ENCODE measurements around the gene RPL29.

Gene RPL29

DNA sequence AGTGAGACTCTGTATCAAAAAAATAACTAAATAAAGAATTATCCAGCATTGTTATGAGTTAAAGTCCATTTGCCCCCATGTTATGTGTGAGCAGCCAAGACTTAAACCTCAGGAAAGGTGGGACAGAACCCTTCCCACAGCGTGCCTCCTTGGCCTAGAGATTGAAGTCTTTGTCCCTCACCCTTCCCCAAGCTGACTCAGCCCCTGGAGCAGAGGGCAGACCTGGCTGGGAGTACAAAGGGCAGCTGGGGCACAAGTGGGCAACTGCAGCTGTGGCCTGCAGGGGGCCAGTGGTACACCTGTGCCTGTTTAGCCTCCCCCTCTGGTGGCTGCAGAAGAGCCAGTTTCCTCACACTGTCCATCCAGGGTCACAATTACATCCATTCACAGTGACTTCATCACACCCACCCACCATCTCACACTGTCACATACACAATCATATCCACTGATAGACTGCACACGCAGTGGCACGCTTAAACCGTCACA is 13.3 kb downstream of the RPL29 start:
- Histone ChIP-seq H3K18ac (ENCODE audit: low read length) (no peak overlapping the region), H3K4ac (ENCODE audit: low read depth, low read length) (no peak overlapping the region), H4K5ac (ENCODE audit: low read length) (no peak overlapping the region), H3K79me1 (ENCODE audit: low read length) (peaks cover 3% of the 10 kb centered on the region), H3K4me3 (ENCODE audit: low read length) (peak overlapping the region; percentile 59), H2BK15ac (replicated peaks; ENCODE audit: low read depth) (no peak overlapping the region), H4K8ac (ENCODE audit: low read depth, low read length) (no peak overlapping the region), H2BK120ac (ENCODE audit: low read depth, low read length) (no peak overlapping the region), H3K56ac (ENCODE audit: low read length) (peak overlapping the region; percentile 93), H3K27ac (ENCODE audit: low read depth, low read length) (peak overlapping the region; percentile 90), H3K4me2 (ENCODE audit: low read length) (peak overlapping the region; percentile 98), H3K27me3 (ENCODE audit: insufficient read depth, low read length, poor library complexity) (no peaks in the 10 kb centered on the region), H2BK5ac (ENCODE audit: low read length) (peak overlapping the region; percentile 27), H3K4me1 (ENCODE audit: control insufficient read depth, low read depth, low read length) (peaks cover 2% of the 10 kb centered on the region), H3K23ac (ENCODE audit: low read length) (peak overlapping the region; percentile 72), H3K79me2 (ENCODE audit: control insufficient read depth, insufficient read depth, low read length) (no peaks in the 10 kb centered on the region), H3K36me3 (ENCODE audit: control insufficient read depth, insufficient read depth, low read length) (no peaks in the 10 kb centered on the region), H3K9ac (ENCODE audit: low read length) (peak overlapping the region; percentile 85), H2AK5ac (ENCODE audit: low read length) (no peak overlapping the region)
- DNase-seq: peak; percentile 88
- WGBS (ENCODE audit: extremely low coverage, insufficient coverage, low lambda C conversion rate): no CpG with 5 or more reads among the region's 4 CpGs

- Histone ChIP-seq H2AK5ac (ENCODE audit: low read length) (no peak overlapping the region), H3K79me1 (ENCODE audit: low read length) (peaks cover 3% of the 10 kb centered on the region), H3K9ac (ENCODE audit: low read length) (no peak overlapping the region), H4K5ac (ENCODE audit: low read length) (no peak overlapping the region), H3K18ac (ENCODE audit: low read length) (no peak overlapping the region), H2BK15ac (replicated peaks; ENCODE audit: low read depth) (no peak overlapping the region), H3K36me3 (ENCODE audit: control insufficient read depth, insufficient read depth, low read length) (no peaks in the 10 kb centered on the region), H3K4me3 (ENCODE audit: low read length) (no peak overlapping the region), H3K4me1 (ENCODE audit: control insufficient read depth, low read depth, low read length) (peaks cover 7% of the 10 kb centered on the region), H4K8ac (ENCODE audit: low read depth, low read length) (no peak overlapping the region), H3K27ac (ENCODE audit: low read depth, low read length) (no peak overlapping the region), H3K23ac (ENCODE audit: low read length) (no peak overlapping the region), H3K4me2 (ENCODE audit: low read length) (no peak overlapping the region), H2BK5ac (ENCODE audit: low read length) (no peak overlapping the region), H3K79me2 (ENCODE audit: control insufficient read depth, insufficient read depth, low read length) (no peaks in the 10 kb centered on the region), H2BK120ac (ENCODE audit: low read depth, low read length) (no peak overlapping the region), H3K27me3 (ENCODE audit: insufficient read depth, low read length, poor library complexity) (peaks cover 2% of the 10 kb centered on the region), H3K4ac (ENCODE audit: low read depth, low read length) (no peak overlapping the region), H3K56ac (ENCODE audit: low read length) (no peak overlapping the region)
- no peak for DNase-seq
- no CpG with 5 or more reads among the region's 10 CpGs for WGBS (ENCODE audit: extremely low coverage, insufficient coverage, low lambda C conversion rate)
Observed at GRCh38 chr3:51980253-51980652, 15.4 kb downstream of the RPL29 start.

DNA sequence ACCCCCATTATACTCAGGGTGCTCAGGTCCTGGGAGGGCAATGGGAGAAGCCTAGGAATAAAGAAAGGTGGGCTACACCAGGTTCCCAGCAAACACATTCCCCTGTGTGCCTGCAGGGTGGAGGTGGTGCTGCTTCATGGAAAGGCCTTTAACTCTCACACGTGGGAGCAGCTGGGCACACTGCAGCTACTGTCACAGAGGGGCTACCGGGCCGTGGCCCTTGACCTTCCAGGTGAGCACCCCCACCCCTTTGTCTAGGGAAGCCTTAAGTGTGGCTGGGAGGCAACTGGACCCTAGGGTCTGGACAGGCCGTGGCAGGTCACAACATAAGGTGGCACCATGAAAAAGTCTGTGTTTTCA is 17.6 kb downstream of the RPL29 start:
- H3K4me2 ChIP-seq (ENCODE audit: low read length): no peak overlapping the region
- no peak overlapping the region for H3K27ac ChIP-seq (ENCODE audit: low read depth, low read length)
- peaks cover 7% of the 10 kb centered on the region for H3K4me1 ChIP-seq (ENCODE audit: control insufficient read depth, low read depth, low read length)
- H2BK120ac ChIP-seq (ENCODE audit: low read depth, low read length): no peak overlapping the region
- H2BK15ac ChIP-seq (replicated peaks; ENCODE audit: low read depth): no peak overlapping the region
- no peak for DNase-seq
- H3K79me2 ChIP-seq (ENCODE audit: control insufficient read depth, insufficient read depth, low read length): no peaks in the 10 kb centered on the region
- whole genome bisulfite sequencing (ENCODE audit: extremely low coverage, insufficient coverage, low lambda C conversion rate): no CpG with 5 or more reads among the region's 4 CpGs
- no peaks in the 10 kb centered on the region for H3K79me1 ChIP-seq (ENCODE audit: low read length)
- H4K8ac ChIP-seq (ENCODE audit: low read depth, low read length): no peak overlapping the region
- no peak overlapping the region for H3K23ac ChIP-seq (ENCODE audit: low read length)
- peaks cover 2% of the 10 kb centered on the region for H3K27me3 ChIP-seq (ENCODE audit: insufficient read depth, low read length, poor library complexity)
- H2BK5ac ChIP-seq (ENCODE audit: low read length): no peak overlapping the region
- no peak overlapping the region for H3K4me3 ChIP-seq (ENCODE audit: low read length)
- H4K5ac ChIP-seq (ENCODE audit: low read length): no peak overlapping the region
- no peak overlapping the region for H3K9ac ChIP-seq (ENCODE audit: low read length)
- H3K56ac ChIP-seq (ENCODE audit: low read length): no peak overlapping the region
- no peak overlapping the region for H3K18ac ChIP-seq (ENCODE audit: low read length)
- no peak overlapping the region for H2AK5ac ChIP-seq (ENCODE audit: low read length)
- no peaks in the 10 kb centered on the region for H3K36me3 ChIP-seq (ENCODE audit: control insufficient read depth, insufficient read depth, low read length)
- H3K4ac ChIP-seq (ENCODE audit: low read depth, low read length): no peak overlapping the region

DNA sequence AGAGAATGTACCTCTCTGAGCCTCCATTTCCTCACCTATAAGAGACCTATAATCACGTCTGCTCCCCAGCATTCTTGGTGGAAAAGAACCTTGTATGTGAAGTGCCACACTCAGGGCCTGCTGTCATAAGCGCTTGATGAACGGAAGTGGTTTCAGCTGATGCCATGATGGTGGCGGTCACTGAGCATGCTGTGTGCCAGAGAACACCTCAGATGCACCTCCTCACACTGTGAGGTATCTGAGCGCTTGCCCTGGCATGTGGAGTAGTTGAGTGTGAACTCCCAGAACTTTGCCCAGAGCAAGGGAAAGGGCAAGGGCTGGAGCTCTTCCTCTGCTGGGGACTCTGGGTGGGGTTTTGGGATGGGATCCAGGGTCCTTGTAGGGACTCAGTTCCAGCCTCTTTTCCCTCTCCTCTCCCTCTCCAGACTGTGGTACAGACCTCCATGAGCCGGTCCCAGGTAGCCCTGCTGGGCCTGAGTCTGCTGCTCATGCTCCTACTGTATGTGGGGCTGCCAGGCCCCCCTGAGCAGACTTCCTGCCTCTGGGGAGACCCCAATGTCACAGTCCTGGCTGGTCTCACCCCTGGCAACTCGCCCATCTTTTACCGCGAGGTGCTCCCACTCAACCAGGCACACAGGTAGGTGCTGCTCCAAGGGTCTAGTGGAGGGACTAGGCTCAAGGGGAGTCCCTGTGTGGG is 18.1 kb downstream of the RPL29 start:
- H3K27ac ChIP-seq (ENCODE audit: low read depth, low read length): no peak overlapping the region
- H4K5ac ChIP-seq (ENCODE audit: low read length): no peak overlapping the region
- H3K4me1 ChIP-seq (ENCODE audit: control insufficient read depth, low read depth, low read length): peaks cover 7% of the 10 kb centered on the region
- no peak overlapping the region for H3K9ac ChIP-seq (ENCODE audit: low read length)
- H3K18ac ChIP-seq (ENCODE audit: low read length): no peak overlapping the region
- no CpG with 5 or more reads among the region's 9 CpGs for WGBS (ENCODE audit: extremely low coverage, insufficient coverage, low lambda C conversion rate)
- no peak overlapping the region for H3K56ac ChIP-seq (ENCODE audit: low read length)
- H3K79me1 ChIP-seq (ENCODE audit: low read length): no peaks in the 10 kb centered on the region
- no peaks in the 10 kb centered on the region for H3K36me3 ChIP-seq (ENCODE audit: control insufficient read depth, insufficient read depth, low read length)
- no peak overlapping the region for H2BK5ac ChIP-seq (ENCODE audit: low read length)
- no peak overlapping the region for H3K23ac ChIP-seq (ENCODE audit: low read length)
- no peak overlapping the region for H3K4ac ChIP-seq (ENCODE audit: low read depth, low read length)
- H2BK120ac ChIP-seq (ENCODE audit: low read depth, low read length): no peak overlapping the region
- H3K79me2 ChIP-seq (ENCODE audit: control insufficient read depth, insufficient read depth, low read length): no peaks in the 10 kb centered on the region
- no peak overlapping the region for H3K4me3 ChIP-seq (ENCODE audit: low read length)
- no peak overlapping the region for H4K8ac ChIP-seq (ENCODE audit: low read depth, low read length)
- peaks cover 2% of the 10 kb centered on the region for H3K27me3 ChIP-seq (ENCODE audit: insufficient read depth, low read length, poor library complexity)
- H2AK5ac ChIP-seq (ENCODE audit: low read length): no peak overlapping the region
- DNase-seq: no peak
- H3K4me2 ChIP-seq (ENCODE audit: low read length): no peak overlapping the region
- H2BK15ac ChIP-seq (replicated peaks; ENCODE audit: low read depth): no peak overlapping the region

DNA sequence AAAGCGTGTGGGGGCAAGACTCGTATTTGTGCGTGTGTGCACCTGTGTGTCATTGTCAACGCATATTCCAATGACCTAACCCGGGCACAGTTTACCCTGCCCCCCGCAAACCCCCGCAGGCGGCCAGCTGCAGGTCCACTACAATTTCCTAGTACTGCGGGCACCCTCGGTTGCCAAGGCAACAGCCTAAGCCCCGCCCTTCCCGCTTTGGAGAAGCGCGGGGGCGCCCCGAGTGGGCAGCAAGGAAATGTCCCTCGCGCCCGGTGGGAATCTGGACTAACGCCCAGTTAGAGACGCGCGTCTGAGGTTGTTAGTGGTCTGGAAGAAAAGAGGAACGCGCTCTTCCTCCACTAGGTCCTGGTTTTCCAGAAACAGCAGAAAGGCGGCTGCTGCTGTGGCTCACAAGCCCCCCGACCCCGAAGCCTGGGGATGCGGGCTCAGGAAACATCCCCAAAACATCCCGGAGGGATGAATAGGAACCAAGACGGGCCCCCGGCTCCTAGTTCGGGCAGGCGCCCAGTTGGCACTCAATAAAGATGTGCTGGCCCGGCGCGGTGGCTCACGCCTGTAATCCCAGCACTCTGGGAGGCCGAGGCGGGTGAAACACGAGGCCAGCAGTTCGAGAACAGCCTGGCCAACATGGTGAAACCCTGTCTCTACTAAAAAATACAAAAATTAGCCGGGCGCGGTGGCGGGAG is 19.7 kb downstream of the RPL29 start:
- Histone ChIP-seq H3K27me3 (ENCODE audit: insufficient read depth, low read length, poor library complexity) (peaks cover 2% of the 10 kb centered on the region), H2AK5ac (ENCODE audit: low read length) (no peak overlapping the region), H4K8ac (ENCODE audit: low read depth, low read length) (no peak overlapping the region), H4K5ac (ENCODE audit: low read length) (no peak overlapping the region), H3K9ac (ENCODE audit: low read length) (peak overlapping the region; percentile 63), H3K4me3 (ENCODE audit: low read length) (no peak overlapping the region), H2BK5ac (ENCODE audit: low read length) (no peak overlapping the region), H3K79me1 (ENCODE audit: low read length) (no peaks in the 10 kb centered on the region), H2BK15ac (replicated peaks; ENCODE audit: low read depth) (no peak overlapping the region), H3K18ac (ENCODE audit: low read length) (no peak overlapping the region), H3K27ac (ENCODE audit: low read depth, low read length) (no peak overlapping the region), H2BK120ac (ENCODE audit: low read depth, low read length) (no peak overlapping the region), H3K4ac (ENCODE audit: low read depth, low read length) (no peak overlapping the region), H3K36me3 (ENCODE audit: control insufficient read depth, insufficient read depth, low read length) (no peaks in the 10 kb centered on the region), H3K79me2 (ENCODE audit: control insufficient read depth, insufficient read depth, low read length) (no peaks in the 10 kb centered on the region), H3K4me2 (ENCODE audit: low read length) (peak overlapping the region; percentile 49), H3K23ac (ENCODE audit: low read length) (no peak overlapping the region), H3K56ac (ENCODE audit: low read length) (no peak overlapping the region), H3K4me1 (ENCODE audit: control insufficient read depth, low read depth, low read length) (peaks cover 7% of the 10 kb centered on the region)
- peak; percentile 54 for DNase-seq
- no CpG with 5 or more reads among the region's 46 CpGs for WGBS (ENCODE audit: extremely low coverage, insufficient coverage, low lambda C conversion rate)
